Colonic mucosa (tissue), 4 donors: ENCODE data around the gene AUTS2. TPM values are rescaled to one million over a fixed set of nuclear protein-coding genes. Genes with fewer than 3 reads are reported as not detected.

Experiments
- DNase-seq: peaks from one replicate; pipeline ENCODE4 v3.0.0-alpha.2; 2020
- H3K27ac ChIP-seq: fragments of 200-600 bp; one replicate; pipeline ENCODE4 v1.8.0; 2021
- H3K27me3 ChIP-seq: fragments of 200-600 bp; one replicate; pipeline ENCODE4 v1.8.0; 2021
- H3K36me3 ChIP-seq: fragments of 200-600 bp; one replicate; pipeline ENCODE4 v1.8.0; 2021
- H3K4me1 ChIP-seq: fragments of 200-600 bp; one replicate; pipeline ENCODE4 v1.8.0; 2021; ENCODE audit warnings: mild to moderate bottlenecking
- H3K4me3 ChIP-seq: fragments of 200-600 bp; one replicate; pipeline ENCODE4 v1.8.0; 2021
- H3K9ac ChIP-seq, 2 donors: one replicate each; pipeline ENCODE4 v1.7.0; 2013; ENCODE audit warnings: control low read depth in 2 of 2, low read depth in 2 of 2, low read length in 2 of 2
- H3K9me3 ChIP-seq: fragments of 200-600 bp; one replicate; pipeline ENCODE4 v1.8.0; 2021
- intact Hi-C: fragments of 100-400 bp; cut with DNase I; formaldehyde crosslinking; loops from one replicate; pipeline ENCODE4 v1.14.1; 2022
- total RNA-seq, 2 donors: library from RNA; stranded (reverse); fragmentation: NEBNext Ultra II Directional in 1 of 2; extraction: Animal tissue kit (Norgen Biotek cat#: 25700) in 1 of 2; gene quantifications; one replicate each; pipeline ENCODE4 v1.2.1, GENCODE V29; 2021
- TF ChIP-seq, protein P1 (sequence below): fragments of 200-600 bp; IDR thresholded peaks from one replicate; pipeline ENCODE4 v1.8.0; 2022; ENCODE audit warnings: antibody characterized with exemption, mild to moderate bottlenecking
- donor health status: healthy.
- donor health status: DM: no; HTN: no; CAD: no.
- donor health status: DM: no; HTN: no; CAD: no.

AUTS2 gene
- total RNA-seq, 2 donors from 2014 or later: 39.8 to 42.3 TPM

DNA sequence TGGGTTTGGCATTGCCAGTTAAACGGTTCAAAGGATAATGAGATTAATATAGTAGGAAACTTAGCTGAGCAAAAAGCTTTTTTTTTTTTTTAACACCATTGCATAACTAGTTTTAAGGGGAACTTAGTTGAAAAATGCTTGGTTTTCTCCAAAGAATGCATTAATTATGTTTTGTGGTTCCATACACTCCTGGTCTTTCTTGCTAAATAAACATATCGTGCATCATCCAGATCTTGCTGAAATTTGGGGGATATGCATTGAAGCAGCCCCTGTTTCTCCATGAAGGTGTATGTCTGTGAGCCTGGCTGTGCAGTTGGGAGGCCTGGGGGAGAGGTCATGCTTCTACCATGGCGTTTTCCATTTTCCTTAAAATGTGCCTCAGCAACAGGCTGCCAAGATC is 975.4 kb downstream of the AUTS2 start:
- intact Hi-C loops: no loop called here
- H3K27me3 ChIP-seq: no peaks in the 10 kb centered on the region
- H3K36me3 ChIP-seq: no peaks in the 10 kb centered on the region
- no peak overlapping the region for H3K27ac ChIP-seq
- H3K4me1 ChIP-seq: no peaks in the 10 kb centered on the region
- no peak overlapping the region for H3K4me3 ChIP-seq
- TF ChIP-seq, protein P1, sequence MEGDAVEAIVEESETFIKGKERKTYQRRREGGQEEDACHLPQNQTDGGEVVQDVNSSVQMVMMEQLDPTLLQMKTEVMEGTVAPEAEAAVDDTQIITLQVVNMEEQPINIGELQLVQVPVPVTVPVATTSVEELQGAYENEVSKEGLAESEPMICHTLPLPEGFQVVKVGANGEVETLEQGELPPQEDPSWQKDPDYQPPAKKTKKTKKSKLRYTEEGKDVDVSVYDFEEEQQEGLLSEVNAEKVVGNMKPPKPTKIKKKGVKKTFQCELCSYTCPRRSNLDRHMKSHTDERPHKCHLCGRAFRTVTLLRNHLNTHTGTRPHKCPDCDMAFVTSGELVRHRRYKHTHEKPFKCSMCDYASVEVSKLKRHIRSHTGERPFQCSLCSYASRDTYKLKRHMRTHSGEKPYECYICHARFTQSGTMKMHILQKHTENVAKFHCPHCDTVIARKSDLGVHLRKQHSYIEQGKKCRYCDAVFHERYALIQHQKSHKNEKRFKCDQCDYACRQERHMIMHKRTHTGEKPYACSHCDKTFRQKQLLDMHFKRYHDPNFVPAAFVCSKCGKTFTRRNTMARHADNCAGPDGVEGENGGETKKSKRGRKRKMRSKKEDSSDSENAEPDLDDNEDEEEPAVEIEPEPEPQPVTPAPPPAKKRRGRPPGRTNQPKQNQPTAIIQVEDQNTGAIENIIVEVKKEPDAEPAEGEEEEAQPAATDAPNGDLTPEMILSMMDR: no peak
- no peak overlapping the region for H3K9ac ChIP-seq
- H3K9me3 ChIP-seq: no peaks in the 10 kb centered on the region
- DNase-seq: no peak

GRCh38 chr7:70574314-70574834 is 976.1 kb downstream of the AUTS2 start:
- TF ChIP-seq, protein P1: no peak
- H3K27me3 ChIP-seq: no peaks in the 10 kb centered on the region
- H3K4me3 ChIP-seq: no peak overlapping the region
- DNase-seq: no peak
- intact Hi-C loops: no loop called here
- H3K9me3 ChIP-seq: no peaks in the 10 kb centered on the region
- H3K4me1 ChIP-seq: no peaks in the 10 kb centered on the region
- no peak overlapping the region for H3K27ac ChIP-seq
- H3K9ac ChIP-seq: no peak overlapping the region
- no peaks in the 10 kb centered on the region for H3K36me3 ChIP-seq

- H3K4me1 ChIP-seq: no peaks in the 10 kb centered on the region
- H3K9ac ChIP-seq: no peak overlapping the region
- intact Hi-C loops: no loop called here
- H3K9me3 ChIP-seq: no peaks in the 10 kb centered on the region
- TF ChIP-seq, protein P1: no peak
- H3K27ac ChIP-seq: no peak overlapping the region
- H3K4me3 ChIP-seq: no peak overlapping the region
- no peak for DNase-seq
- H3K36me3 ChIP-seq: no peaks in the 10 kb centered on the region
- H3K27me3 ChIP-seq: no peaks in the 10 kb centered on the region
Observed at GRCh38 chr7:70574970-70575799, 976.9 kb downstream of the AUTS2 start.

- TF ChIP-seq, protein P1: no peak
- DNase-seq: no peak
- Histone ChIP-seq H3K27me3 (no peaks in the 10 kb centered on the region), H3K9me3 (no peaks in the 10 kb centered on the region), H3K9ac (no peak overlapping the region), H3K36me3 (no peaks in the 10 kb centered on the region), H3K27ac (no peak overlapping the region), H3K4me1 (no peaks in the 10 kb centered on the region), H3K4me3 (no peak overlapping the region)
- intact Hi-C loops: no loop called here
Observed at GRCh38 chr7:70577078-70577477, 978.8 kb downstream of the AUTS2 start.

DNA sequence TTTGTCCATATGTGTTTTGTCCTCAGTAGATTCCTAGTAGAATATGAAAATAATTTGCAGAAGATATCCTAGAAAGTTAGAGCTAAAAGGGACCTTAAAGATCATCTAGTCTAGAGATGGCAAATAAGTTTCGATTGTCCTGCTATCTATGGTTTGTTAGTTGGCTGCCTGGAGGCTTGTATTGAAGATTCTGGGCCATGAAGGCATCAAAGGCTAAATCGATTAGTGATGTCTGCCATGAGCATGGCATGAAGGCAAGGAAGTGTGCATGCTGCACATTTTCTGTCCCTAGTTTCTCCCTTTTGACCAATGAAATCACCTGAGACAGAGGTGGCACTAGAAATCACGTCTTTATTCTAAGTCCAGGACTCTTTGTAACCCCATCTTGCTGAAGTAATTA is 979.9 kb downstream of the AUTS2 start:
- no peak for DNase-seq
- H3K27ac ChIP-seq: no peak overlapping the region
- TF ChIP-seq, protein P1: no peak
- H3K9ac ChIP-seq: no peak overlapping the region
- intact Hi-C loops: no loop called here
- H3K4me3 ChIP-seq: no peak overlapping the region
- H3K36me3 ChIP-seq: no peaks in the 10 kb centered on the region
- no peaks in the 10 kb centered on the region for H3K27me3 ChIP-seq
- H3K4me1 ChIP-seq: no peaks in the 10 kb centered on the region
- H3K9me3 ChIP-seq: no peaks in the 10 kb centered on the region
